ENCODE data around the gene ZNF638. TPM values are rescaled to one million over a fixed set of nuclear protein-coding genes. Genes with fewer than 3 reads are reported as not detected.

ZNF638 gene
- total RNA-seq, 1 experiment from 2014 or later, result 108 TPM

DNA sequence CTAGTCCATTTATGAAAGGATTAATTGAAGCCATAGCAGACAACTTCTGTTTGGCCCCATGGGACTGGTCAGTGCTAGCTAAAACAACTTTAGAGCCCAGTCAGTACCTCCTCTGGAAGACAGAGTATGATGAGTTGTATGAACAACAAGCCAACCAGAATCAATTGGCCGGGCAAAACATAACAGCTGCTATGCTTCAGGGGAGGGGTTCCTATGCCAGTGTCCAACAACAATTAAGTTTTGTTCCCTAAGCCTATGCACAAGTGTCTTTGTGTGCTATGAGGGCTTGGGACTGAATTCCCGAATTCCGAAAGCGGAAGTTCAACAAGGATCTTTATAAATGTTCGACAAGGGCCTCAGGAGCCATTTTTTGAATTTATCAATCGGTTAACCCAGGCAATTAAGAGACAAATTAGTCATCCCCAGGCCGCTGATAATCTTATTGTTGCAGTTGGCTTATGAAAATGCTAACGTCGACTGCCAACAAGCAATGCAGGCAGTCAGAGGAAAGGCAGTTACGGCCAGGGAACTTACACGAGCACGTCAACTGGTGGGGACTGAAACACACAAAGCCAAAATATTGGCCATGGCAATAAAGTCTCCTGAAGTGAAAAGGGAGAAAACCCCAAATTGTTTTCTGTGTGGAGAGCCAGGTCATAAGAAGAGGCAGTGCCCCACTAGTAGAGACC, 57.9 kb downstream of the ZNF638 start (continued):
- TF ChIP-seq, protein P1, sequence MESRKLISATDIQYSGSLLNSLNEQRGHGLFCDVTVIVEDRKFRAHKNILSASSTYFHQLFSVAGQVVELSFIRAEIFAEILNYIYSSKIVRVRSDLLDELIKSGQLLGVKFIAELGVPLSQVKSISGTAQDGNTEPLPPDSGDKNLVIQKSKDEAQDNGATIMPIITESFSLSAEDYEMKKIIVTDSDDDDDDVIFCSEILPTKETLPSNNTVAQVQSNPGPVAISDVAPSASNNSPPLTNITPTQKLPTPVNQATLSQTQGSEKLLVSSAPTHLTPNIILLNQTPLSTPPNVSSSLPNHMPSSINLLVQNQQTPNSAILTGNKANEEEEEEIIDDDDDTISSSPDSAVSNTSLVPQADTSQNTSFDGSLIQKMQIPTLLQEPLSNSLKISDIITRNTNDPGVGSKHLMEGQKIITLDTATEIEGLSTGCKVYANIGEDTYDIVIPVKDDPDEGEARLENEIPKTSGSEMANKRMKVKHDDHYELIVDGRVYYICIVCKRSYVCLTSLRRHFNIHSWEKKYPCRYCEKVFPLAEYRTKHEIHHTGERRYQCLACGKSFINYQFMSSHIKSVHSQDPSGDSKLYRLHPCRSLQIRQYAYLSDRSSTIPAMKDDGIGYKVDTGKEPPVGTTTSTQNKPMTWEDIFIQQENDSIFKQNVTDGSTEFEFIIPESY (IDR thresholded peaks at IDR 0.05; ENCODE audit: extremely low read depth, insufficient replicate concordance, low read length), result no peak
- no peak for TF ChIP-seq EGR1 (IDR thresholded peaks at IDR 0.05; ENCODE audit: low read depth)
- TF ChIP-seq TCF7L2 (IDR thresholded peaks at IDR 0.05; ENCODE audit: borderline replicate concordance, extremely low read depth, insufficient read depth, insufficient read length), result no peak
- TF ChIP-seq REST (IDR thresholded peaks at IDR 0.05; ENCODE audit: low read depth), result no peak

- BruUV-seq (replicated peaks), result no TSS peak
- no peaks in the 10 kb centered on the region for H3K9me2 ChIP-seq (ENCODE audit: insufficient read depth)
- no peaks in the 10 kb centered on the region for H3K9me3 ChIP-seq (ENCODE audit: control insufficient read depth in 1 of 2, insufficient read depth in 1 of 2, low read depth in 1 of 2, low read length in 2 of 2)
- no peaks in the 10 kb centered on the region for H4K20me1 ChIP-seq (ENCODE audit: insufficient read depth)
- no peak overlapping the region for H3K27ac ChIP-seq (ENCODE audit: low read depth, low read length)
- ATAC-seq, result no peak
- H3K36me3 ChIP-seq (ENCODE audit: control insufficient read depth in 1 of 2, insufficient read depth in 2 of 2, low read length in 2 of 2), result peaks cover 34 to 36% of the 10 kb centered on the region in 2 experiments; a peak in 3 of 4 replicates
- ChIA-PET POLR2A (no interaction called here), CTCF (no interaction called here), RAD21 (ENCODE audit: low non-redundant PET in 1 of 2, low total read pairs in 2 of 2, uncharacterized antibody in 2 of 2, unreplicated experiment in 2 of 2) (no interaction called here)
- H3K27me3 ChIP-seq (ENCODE audit: insufficient read depth, low read length), result no peaks in the 10 kb centered on the region
- no peak overlapping the region for H3K4me2 ChIP-seq (ENCODE audit: low read length)
- H3K4me1 ChIP-seq (ENCODE audit: control insufficient read depth in 1 of 2, insufficient read depth in 2 of 2, low read length in 2 of 2), result no peaks in the 10 kb centered on the region
- intact Hi-C loops (cut with micrococcal nuclease), result no loop called here
- no peak overlapping the region for H3K9ac ChIP-seq (ENCODE audit: low read length)
- TF ChIP-seq RAD21 (IDR thresholded peaks at IDR 0.05; ENCODE audit: low read depth) (no peak), CEBPB (IDR thresholded peaks at IDR 0.05; ENCODE audit: low read depth) (no peak), EGR1 (IDR thresholded peaks at IDR 0.05; ENCODE audit: low read depth) (no peak), SIN3A (IDR thresholded peaks at IDR 0.05; ENCODE audit: low read depth) (no peak)
- TF ChIP-seq, protein P2, sequence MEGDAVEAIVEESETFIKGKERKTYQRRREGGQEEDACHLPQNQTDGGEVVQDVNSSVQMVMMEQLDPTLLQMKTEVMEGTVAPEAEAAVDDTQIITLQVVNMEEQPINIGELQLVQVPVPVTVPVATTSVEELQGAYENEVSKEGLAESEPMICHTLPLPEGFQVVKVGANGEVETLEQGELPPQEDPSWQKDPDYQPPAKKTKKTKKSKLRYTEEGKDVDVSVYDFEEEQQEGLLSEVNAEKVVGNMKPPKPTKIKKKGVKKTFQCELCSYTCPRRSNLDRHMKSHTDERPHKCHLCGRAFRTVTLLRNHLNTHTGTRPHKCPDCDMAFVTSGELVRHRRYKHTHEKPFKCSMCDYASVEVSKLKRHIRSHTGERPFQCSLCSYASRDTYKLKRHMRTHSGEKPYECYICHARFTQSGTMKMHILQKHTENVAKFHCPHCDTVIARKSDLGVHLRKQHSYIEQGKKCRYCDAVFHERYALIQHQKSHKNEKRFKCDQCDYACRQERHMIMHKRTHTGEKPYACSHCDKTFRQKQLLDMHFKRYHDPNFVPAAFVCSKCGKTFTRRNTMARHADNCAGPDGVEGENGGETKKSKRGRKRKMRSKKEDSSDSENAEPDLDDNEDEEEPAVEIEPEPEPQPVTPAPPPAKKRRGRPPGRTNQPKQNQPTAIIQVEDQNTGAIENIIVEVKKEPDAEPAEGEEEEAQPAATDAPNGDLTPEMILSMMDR (IDR thresholded peaks at IDR 0.05 in 2 of 3, conservative IDR thresholded peaks at IDR 0.05 in 1 of 3; ENCODE audit: borderline replicate concordance in 1 of 3, insufficient read depth in 1 of 3, low read depth in 2 of 3, low read length in 2 of 3), result no peak
- DNase-seq (ENCODE audit: low read depth, low spot score), result no peak
- no peaks in the 10 kb centered on the region for H3K79me2 ChIP-seq (ENCODE audit: insufficient read depth, low read length)
- H2AFZ ChIP-seq (ENCODE audit: low read depth, low read length, poor library complexity, severe bottlenecking), result no peak overlapping the region
- H3K4me3 ChIP-seq (replicated peaks in 1 of 2; ENCODE audit: low read depth in 1 of 2, low read length in 2 of 2), result no peak overlapping the region
These were observed 61.6 kb downstream of the ZNF638 start for GRCh38 chr2:71393216-71393615.
